GM12878 (cell line): ENCODE results near the gene BLTP3B. TPM values are rescaled to one million over a fixed set of nuclear protein-coding genes. Genes with fewer than 3 reads are reported as not detected.

ENCODE experiments used
- ATAC-seq: fragments of 200-7000 bp; cut with Tn5 transposase; 3 replicates; pipeline ENCODE4 v1.9.1; 2020; ENCODE audit warnings: mild to moderate bottlenecking, moderate library complexity
- BruUV-seq: library from RNA; stranded (reverse); fragments of 400-500 nt; replicated peaks from 2 replicates; lab custom pipeline; 2021; lab: Mats Ljungman, UMichigan
- CTCF ChIA-PET: fragments of 300-600 bp; sonication (Branson Sonifier 250); formaldehyde crosslinking; extraction: SDS; loops from one replicate; lab custom pipeline; 2021; ENCODE audit warnings: inconsistent platforms; lab: Yijun Ruan, JAX
- POLR2A ChIA-PET: fragments of 350-600 bp; formaldehyde crosslinking; extraction: SDS; loops from one replicate; lab custom pipeline; 2021; ENCODE audit warnings: inconsistent platforms; lab: Charles Lee
- RAD21 ChIA-PET: fragments of 300-600 bp; sonication (Branson Sonifier 250); formaldehyde crosslinking; loops from one replicate; lab custom pipeline; 2023; ENCODE audit warnings: antibody characterized with exemption; ENCODE audit not compliant: unreplicated experiment; lab: Charles Lee
- SMC1A ChIA-PET: fragments of 300-600 bp; sonication (Branson Sonifier 250); formaldehyde crosslinking; loops from one replicate; lab custom pipeline; 2023; ENCODE audit not compliant: unreplicated experiment, uncharacterized antibody; lab: Charles Lee
- DNase-seq: peaks from one replicate; pipeline ENCODE4 v3.0.0-alpha.2; 2011; ENCODE audit warnings: low read depth, low spot score
- FAIRE-seq: peaks from 3 replicates; lab custom pipeline; 2011; peaks lifted over from hg19 to GRCh38; lab: Jason Lieb, UNC
- H2AFZ ChIP-seq: 2 replicates; pipeline ENCODE4 v1.6.0; 2011; ENCODE audit warnings: low read depth, low read length, control low read depth; ENCODE audit not compliant: control insufficient read depth
- H3K27ac ChIP-seq: 2 replicates; pipeline ENCODE4 v1.5.1; 2011; ENCODE audit warnings: control low read depth; ENCODE audit not compliant: control insufficient read depth, insufficient read depth
- H3K27me3 ChIP-seq, 2 experiments: replicated peaks in 1 of 2; 2 replicates each; pipeline versions ENCODE4 v1.6.0 to v1.6.1; 2011; ENCODE audit warnings: low read length in 1 of 2; ENCODE audit not compliant: control insufficient read depth in 2 of 2, insufficient read depth in 2 of 2
- H3K36me3 ChIP-seq, 2 experiments: 2 replicates each; pipeline ENCODE4 v1.5.1; 2011; ENCODE audit warnings: low read length in 1 of 2; ENCODE audit not compliant: control insufficient read depth in 2 of 2, insufficient read depth in 2 of 2
- H3K4me1 ChIP-seq: 2 replicates; pipeline ENCODE4 v1.6.1; 2011; ENCODE audit warnings: mild to moderate bottlenecking, low read length, moderate library complexity, mixed read lengths; ENCODE audit not compliant: control insufficient read depth, insufficient read depth
- H3K4me2 ChIP-seq: 2 replicates; pipeline ENCODE4 v1.6.0; 2011; ENCODE audit warnings: control low read depth; ENCODE audit not compliant: control insufficient read depth, insufficient read depth
- H3K4me3 ChIP-seq: fragments of 200-600 bp; sonication (generic); 2 replicates; pipeline ENCODE4 v1.5.1; 2016
- H3K79me2 ChIP-seq: 2 replicates; pipeline ENCODE4 v1.6.0; 2011; ENCODE audit warnings: low read length; ENCODE audit not compliant: control insufficient read depth, insufficient read depth
- H3K9ac ChIP-seq: 2 replicates; pipeline ENCODE4 v1.8.0; 2011; ENCODE audit warnings: low read length, control low read depth, mixed read lengths; ENCODE audit not compliant: control insufficient read depth, insufficient read depth
- H3K9me3 ChIP-seq: replicated peaks from 3 replicates; pipeline ENCODE4 v1.5.1; 2011; ENCODE audit warnings: mild to moderate bottlenecking, low read length; ENCODE audit not compliant: control insufficient read depth, insufficient read depth
- H4K20me1 ChIP-seq: 2 replicates; pipeline ENCODE4 v1.6.0; 2011; ENCODE audit not compliant: control insufficient read depth, insufficient read depth
- ATF3 ChIP-seq: IDR thresholded peaks from 2 replicates; pipeline ENCODE4 v1.6.1; 2011; ENCODE audit warnings: low read depth, mild to moderate bottlenecking, low read length, moderate library complexity, borderline replicate concordance; ENCODE audit errors: extremely low read depth
- BCL11A ChIP-seq: IDR thresholded peaks from 2 replicates; pipeline ENCODE4 v1.6.1; 2011; ENCODE audit warnings: low read depth, low read length
- MYB ChIP-seq: fragments of 150-350 bp; IDR thresholded peaks from 2 replicates; pipeline ENCODE4 v1.6.1; 2014; ENCODE audit warnings: mild to moderate bottlenecking, low read depth, low read length, borderline replicate concordance
- NFIC ChIP-seq: IDR thresholded peaks from 2 replicates; pipeline ENCODE4 v1.6.1; 2012; ENCODE audit warnings: low read depth, mild to moderate bottlenecking, inconsistent platforms, low read length, moderate library complexity
- NFYB ChIP-seq: IDR thresholded peaks from 2 replicates; pipeline ENCODE4 v1.6.1; 2011; ENCODE audit warnings: low read depth, mild to moderate bottlenecking, low read length, improper control_type of control experiment, moderate library complexity; ENCODE audit not compliant: insufficient read depth
- PAX8 ChIP-seq: fragments of 450-650 bp; IDR thresholded peaks from 2 replicates; pipeline ENCODE4 v1.6.1; 2017; ENCODE audit warnings: mild to moderate bottlenecking, moderate library complexity
- POLR2AphosphoS5 ChIP-seq: IDR thresholded peaks from 2 replicates; pipeline ENCODE4 v1.6.1; 2011; ENCODE audit warnings: mild to moderate bottlenecking, low read length, inconsistent platforms
- RAD21 ChIP-seq: IDR thresholded peaks from 2 replicates; pipeline ENCODE4 v1.6.1; 2011; ENCODE audit warnings: mild to moderate bottlenecking, low read depth, low read length, moderate library complexity; ENCODE audit not compliant: insufficient read depth
- RELB ChIP-seq: fragments of 450-650 bp; IDR thresholded peaks from 2 replicates; pipeline ENCODE4 v1.6.1; 2017; ENCODE audit warnings: low read depth, mild to moderate bottlenecking, moderate library complexity
- RUNX3 ChIP-seq: IDR thresholded peaks from 2 replicates; pipeline ENCODE4 v1.6.1; 2012; ENCODE audit warnings: low read length, inconsistent platforms
- ZNF274 ChIP-seq: IDR thresholded peaks from one replicate; pipeline ENCODE4 v1.8.0; 2011; ENCODE audit not compliant: insufficient read length, insufficient read depth
- ZNF384 ChIP-seq: IDR thresholded peaks from 2 replicates; pipeline ENCODE4 v1.6.1; 2012; ENCODE audit warnings: low read depth, mild to moderate bottlenecking, low read length, improper control_type of control experiment, borderline replicate concordance
- WGBS: methylation state at CpG from one replicate; pipeline ENCODE4 v1.1.6; 2016; ENCODE audit warnings: low lambda C conversion rate; ENCODE audit not compliant: insufficient replicate concordance, insufficient coverage; ENCODE audit errors: missing lambda C conversion rate; 5-methylcytosine and 5-hydroxymethylcytosine counted together
- in situ Hi-C: fragments of 300-500 bp; cut with MboI; formaldehyde crosslinking; loops from 9 replicates; pipeline ENCODE4 v1.14.3; 2018; ENCODE audit warnings: mixed read lengths
- intact Hi-C: fragments of 100-400 bp; cut with micrococcal nuclease; formaldehyde crosslinking; loops from one replicate; pipeline ENCODE4 v1.14.2; 2022; ENCODE audit not compliant: unreplicated experiment
- polyA plus RNA-seq, 11 experiments: library from polyadenylated mRNA; depleted of rRNA in 4 of 11; unstranded in 6 of 11; stranded (reverse) in 5 of 11; fragments of >200 nt; fragmentation: Nextera tagmentation in 4 of 11; fragmentation: Illumina TruSeq in 1 of 11; extraction: Ambion mirVana in 4 of 11; extraction: Trizol in 1 of 11; gene quantifications; 1 replicate in 1 of 11; 2 replicates in 10 of 11; pipeline versions ENCODE4 v1.2.1 to v1.2.3, GENCODE V29; 2011 to 2016; ENCODE audit warnings: inconsistent platforms in 2 of 11, missing spikeins in 2 of 11, low read depth in 1 of 11
- total RNA-seq, 4 experiments: library from RNA; depleted of rRNA in 3 of 4; stranded (reverse); fragments of >200 nt in 3 of 4; fragmentation: Illumina TruSeq in 1 of 4; extraction: Trizol in 1 of 4; gene quantifications; 2 replicates each; pipeline versions ENCODE4 v1.2.1 to v1.2.3, GENCODE V29; 2013 to 2021

BLTP3B gene
- total and polyA plus RNA-seq, 10 of the 15 experiments (the other 5 are each of a cell fraction or from before 2014, with no cell fraction given) = 3.6 to 23.6 (median 17.0) TPM

DNA sequence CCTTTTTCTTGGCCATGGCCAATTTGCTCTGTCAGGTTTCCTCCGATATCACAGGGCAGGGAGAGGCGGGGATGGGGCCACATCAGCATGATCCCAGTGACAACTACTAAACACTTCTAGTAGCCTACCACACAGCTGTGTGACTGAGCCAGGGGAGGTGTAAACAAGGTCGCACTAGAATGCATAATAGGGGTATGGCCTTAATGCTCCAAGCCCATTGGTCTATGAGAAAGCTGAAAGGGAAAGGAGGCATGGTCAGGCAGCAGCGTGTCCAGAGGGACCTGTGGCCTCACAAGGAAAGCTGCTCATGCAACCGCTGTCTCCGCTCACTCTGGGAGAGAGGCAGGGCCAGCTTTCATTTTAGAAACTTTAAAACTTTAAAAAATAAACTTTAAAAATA, 30.4 kb upstream of the BLTP3B start:
- no peaks in the 10 kb centered on the region for H3K79me2 ChIP-seq
- BruUV-seq = no TSS peak
- H4K20me1 ChIP-seq = no peaks in the 10 kb centered on the region
- ChIA-PET POLR2A (no interaction called here), CTCF (interaction anchor here (1.4 to 3.2 kb wide), 2 partner anchors 14 to 18 kb away, joined by 4 to 13 read pairs; no protein-coding TSS in a partner anchor), RAD21 (no interaction called here), SMC1A (interaction anchor here (1.5 kb wide), 1 partner anchor 35 kb away, joined by 3 read pairs; no protein-coding TSS in a partner anchor)
- ATAC-seq (no peak), DNase-seq (no peak), FAIRE-seq (no peak)
- H2AFZ ChIP-seq = no peak overlapping the region
- no peak overlapping the region for H3K9ac ChIP-seq
- H3K9me3 ChIP-seq = no peaks in the 10 kb centered on the region
- no peak overlapping the region for H3K4me2 ChIP-seq
- TF ChIP-seq NFIC (no peak), ATF3 (no peak), BCL11A (no peak), ZNF384 (no peak), RUNX3 (no peak), POLR2AphosphoS5 (no peak), PAX8 (no peak), NFYB (no peak), ZNF274 (no peak), RELB (no peak), MYB (no peak), RAD21 (no peak)
- peaks cover 0 to 2% of the 10 kb centered on the region in 2 experiments; a peak in 2 of 4 replicates for H3K36me3 ChIP-seq
- intact Hi-C loops = no loop called here
- WGBS = 97% methylated on average over 6 of the region's 6 CpGs
- H3K27ac ChIP-seq = no peak overlapping the region
- no peaks in the 10 kb centered on the region for H3K4me1 ChIP-seq
- no peaks in the 10 kb centered on the region for H3K27me3 ChIP-seq
- H3K4me3 ChIP-seq = no peak overlapping the region
- in situ Hi-C loops = no loop called here
